Liver (tissue), 9 donors: ENCODE measurements around the gene MSLN. TPM values are rescaled to one million over a fixed set of nuclear protein-coding genes. Genes with fewer than 3 reads are reported as not detected.

Experiments
- DNase-seq: peaks from one replicate; pipeline ENCODE4 v3.0.0-alpha.2; 2017; ENCODE audit warnings: low spot score
- H3K27ac ChIP-seq, 2 donors: one replicate each; pipeline ENCODE4 v1.7.0; 2013; ENCODE audit warnings: inconsistent platforms in 2 of 2, low read length in 2 of 2, control low read depth in 1 of 2, low read depth in 1 of 2, mild to moderate bottlenecking in 1 of 2
- H3K27me3 ChIP-seq, 4 donors: one replicate each; pipeline versions ENCODE4 v1.6.1 to v1.7.0; 2013; ENCODE audit warnings: low read length in 3 of 4, inconsistent platforms in 1 of 4, mild to moderate bottlenecking in 1 of 4, moderate library complexity in 1 of 4; ENCODE audit not compliant: control insufficient read depth in 4 of 4, insufficient read depth in 4 of 4
- H3K36me3 ChIP-seq, 4 donors: one replicate each; pipeline versions ENCODE4 v1.6.1 to v1.7.0; 2013; ENCODE audit warnings: low read length in 3 of 4, mild to moderate bottlenecking in 3 of 4, low read depth in 1 of 4, moderate library complexity in 1 of 4; ENCODE audit not compliant: control insufficient read depth in 4 of 4, insufficient read depth in 3 of 4
- H3K4me1 ChIP-seq, 4 donors: one replicate each; pipeline versions ENCODE4 v1.6.1 to v1.7.0; 2013; ENCODE audit warnings: low read length in 3 of 4, mild to moderate bottlenecking in 3 of 4, moderate library complexity in 1 of 4; ENCODE audit not compliant: control insufficient read depth in 4 of 4, insufficient read depth in 4 of 4
- H3K4me3 ChIP-seq, 3 donors: one replicate each; pipeline versions ENCODE4 v1.6.1 to v1.7.0; 2013; ENCODE audit warnings: low read length in 3 of 3, control low read depth in 1 of 3, low read depth in 1 of 3, mild to moderate bottlenecking in 1 of 3
- H3K9ac ChIP-seq, 2 donors: one replicate each; pipeline ENCODE4 v1.7.0; 2013; ENCODE audit warnings: low read length in 2 of 2, mild to moderate bottlenecking in 2 of 2, moderate library complexity in 2 of 2, control low read depth in 1 of 2, low read depth in 1 of 2
- H3K9me3 ChIP-seq, 4 donors: one replicate each; pipeline versions ENCODE4 v1.6.1 to v1.7.0; 2013; ENCODE audit warnings: low read length in 3 of 4; ENCODE audit not compliant: control insufficient read depth in 4 of 4
- EGR1 ChIP-seq, 2 donors: IDR thresholded peaks; 2 replicates each; pipeline ENCODE4 v1.6.1; 2016 to 2018; ENCODE audit warnings: antibody characterized with exemption in 2 of 2, low read depth in 2 of 2
- FOXA1 ChIP-seq: IDR thresholded peaks from 2 replicates; pipeline ENCODE4 v1.6.1; 2016; ENCODE audit warnings: antibody characterized with exemption
- FOXA2 ChIP-seq: IDR thresholded peaks from 2 replicates; pipeline ENCODE4 v1.6.1; 2016; ENCODE audit warnings: antibody characterized with exemption
- GABPA ChIP-seq, 2 donors: IDR thresholded peaks in 1 of 2; conservative IDR thresholded peaks in 1 of 2; 2 replicates each; pipeline ENCODE4 v1.6.1; 2016; ENCODE audit warnings: antibody characterized with exemption in 2 of 2, mild to moderate bottlenecking in 1 of 2, moderate library complexity in 1 of 2
- JUND ChIP-seq, 2 donors: IDR thresholded peaks; 2 replicates each; pipeline ENCODE4 v1.6.1; 2016; ENCODE audit warnings: antibody characterized with exemption in 2 of 2
- RAD21 ChIP-seq, 2 donors: IDR thresholded peaks; 2 replicates each; pipeline ENCODE4 v1.6.1; 2016; ENCODE audit warnings: antibody characterized with exemption in 2 of 2, mild to moderate bottlenecking in 2 of 2
- RXRA ChIP-seq, 2 donors: IDR thresholded peaks; 2 replicates each; pipeline ENCODE4 v1.6.1; 2017 to 2018; ENCODE audit warnings: antibody characterized with exemption in 2 of 2, mild to moderate bottlenecking in 1 of 2
- SP1 ChIP-seq: IDR thresholded peaks from 2 replicates; pipeline ENCODE4 v1.6.1; 2018; ENCODE audit warnings: antibody characterized with exemption, mild to moderate bottlenecking
- TAF1 ChIP-seq: conservative IDR thresholded peaks from 2 replicates; pipeline ENCODE4 v1.6.1; 2016; ENCODE audit warnings: antibody characterized with exemption, mild to moderate bottlenecking
- YY1 ChIP-seq: IDR thresholded peaks from 2 replicates; pipeline ENCODE4 v1.6.1; 2016; ENCODE audit warnings: antibody characterized with exemption, mild to moderate bottlenecking
- WGBS: extraction: QIAGEN DNeasy Blood & Tissue Kit; methylation state at CpG from one replicate; pipeline ENCODE4 v1.1.7; 2013; 5-methylcytosine and 5-hydroxymethylcytosine counted together
- polyA plus RNA-seq, 2 donors: library from polyadenylated mRNA; stranded (reverse) in 1 of 2; unstranded in 1 of 2; fragments of 200-250 nt in 1 of 2; fragments of >200 nt in 1 of 2; fragmentation: Nextera tagmentation in 1 of 2; extraction: Ambion mirVana in 1 of 2; gene quantifications; one replicate each; pipeline versions ENCODE4 v1.2.1 to v1.2.3, GENCODE V29; 2013 to 2015
- total RNA-seq, 2 donors: library from RNA; depleted of rRNA; stranded (reverse); fragments of >200 nt; gene quantifications; one replicate each; pipeline ENCODE4 v1.2.3, GENCODE V29; 2014
- TF ChIP-seq, protein P1 (sequence below): fragments of 150-350 bp; IDR thresholded peaks from 2 replicates; pipeline ENCODE4 v1.5.1; 2017; ENCODE audit warnings: improper control_type of control experiment, low read depth, low read length; ENCODE audit not compliant: missing input control
- TF ChIP-seq, protein P2 (sequence below): IDR thresholded peaks from 2 replicates; pipeline ENCODE4 v1.6.1; 2016; ENCODE audit warnings: antibody characterized with exemption
- TF ChIP-seq, protein P3 (sequence below): IDR thresholded peaks from 2 replicates; pipeline ENCODE4 v1.6.1; 2016; ENCODE audit warnings: antibody characterized with exemption, mild to moderate bottlenecking
- TF ChIP-seq, protein P4 (sequence below): IDR thresholded peaks from 2 replicates; pipeline ENCODE4 v1.6.1; 2016; ENCODE audit warnings: antibody characterized with exemption
- donor health status: healthy.
- donor health status: healthy.
- donor health status: healthy.
- donor health status: healthy.
- donor health status: healthy.

Gene MSLN
- total and polyA plus RNA-seq, 4 donors, result 0.03 to 0.65 (median 0.08) TPM; not detected in 1

DNA sequence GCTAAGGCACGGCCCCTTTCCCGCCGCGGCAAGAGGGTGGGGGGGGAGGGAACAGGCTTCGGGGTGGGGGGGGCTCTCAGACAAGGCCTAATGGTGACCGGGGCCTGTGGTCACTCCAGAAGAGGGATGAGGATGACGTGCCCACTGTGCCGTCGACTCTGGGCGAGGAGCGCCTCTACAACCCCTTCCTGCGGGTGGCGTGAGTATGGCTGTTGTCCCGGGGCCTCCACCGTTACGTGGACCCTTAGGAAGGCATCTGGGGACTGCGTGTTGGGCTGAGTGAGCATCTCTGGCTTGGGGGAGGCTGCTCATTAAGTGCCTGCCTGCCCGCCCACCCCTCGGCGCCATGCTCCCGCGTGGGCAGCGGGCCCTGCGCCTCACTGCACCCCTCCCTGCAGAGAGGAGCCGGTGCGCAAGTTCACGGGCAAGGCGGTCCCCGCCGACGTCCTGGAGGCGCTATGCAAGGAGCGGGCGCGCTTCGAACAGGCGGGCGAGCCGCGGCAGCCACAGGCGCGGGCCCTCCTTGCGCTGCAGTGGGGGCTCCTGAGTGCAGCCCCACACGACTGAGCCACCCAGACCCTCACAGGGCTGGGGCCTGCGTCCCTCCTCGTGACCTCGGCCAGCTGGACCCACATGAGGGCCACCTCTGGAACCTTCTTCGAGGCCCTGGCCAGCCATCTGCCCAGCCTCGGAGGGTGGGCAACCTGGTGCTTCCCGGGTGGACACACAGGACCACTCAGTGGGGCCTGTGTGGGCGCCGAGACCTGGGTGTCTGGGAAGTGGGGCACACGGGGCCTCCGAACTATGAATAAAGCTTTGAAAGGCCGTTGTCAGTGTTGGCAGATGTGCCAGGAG lies 31.4 kb upstream of the MSLN start:
- H3K9ac ChIP-seq, result no peak overlapping the region
- H3K4me3 ChIP-seq, result no peak overlapping the region
- H3K4me1 ChIP-seq, result peaks cover 8 to 19% (median 14%) of the 10 kb centered on the region in 4 donors
- TF ChIP-seq, protein P1, sequence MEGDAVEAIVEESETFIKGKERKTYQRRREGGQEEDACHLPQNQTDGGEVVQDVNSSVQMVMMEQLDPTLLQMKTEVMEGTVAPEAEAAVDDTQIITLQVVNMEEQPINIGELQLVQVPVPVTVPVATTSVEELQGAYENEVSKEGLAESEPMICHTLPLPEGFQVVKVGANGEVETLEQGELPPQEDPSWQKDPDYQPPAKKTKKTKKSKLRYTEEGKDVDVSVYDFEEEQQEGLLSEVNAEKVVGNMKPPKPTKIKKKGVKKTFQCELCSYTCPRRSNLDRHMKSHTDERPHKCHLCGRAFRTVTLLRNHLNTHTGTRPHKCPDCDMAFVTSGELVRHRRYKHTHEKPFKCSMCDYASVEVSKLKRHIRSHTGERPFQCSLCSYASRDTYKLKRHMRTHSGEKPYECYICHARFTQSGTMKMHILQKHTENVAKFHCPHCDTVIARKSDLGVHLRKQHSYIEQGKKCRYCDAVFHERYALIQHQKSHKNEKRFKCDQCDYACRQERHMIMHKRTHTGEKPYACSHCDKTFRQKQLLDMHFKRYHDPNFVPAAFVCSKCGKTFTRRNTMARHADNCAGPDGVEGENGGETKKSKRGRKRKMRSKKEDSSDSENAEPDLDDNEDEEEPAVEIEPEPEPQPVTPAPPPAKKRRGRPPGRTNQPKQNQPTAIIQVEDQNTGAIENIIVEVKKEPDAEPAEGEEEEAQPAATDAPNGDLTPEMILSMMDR, result no peak
- TF ChIP-seq TAF1 (no peak), RXRA (IDR thresholded peaks at IDR 0.05) (no peak), JUND (IDR thresholded peaks at IDR 0.05) (no peak), FOXA2 (no peak), YY1 (no peak), SP1 (no peak), GABPA (IDR thresholded peaks at IDR 0.05 in 1 of 2, conservative IDR thresholded peaks at IDR 0.05 in 1 of 2) (no peak), EGR1 (IDR thresholded peaks at IDR 0.05; ENCODE audit: low read depth in 2 of 2) (no peak), FOXA1 (no peak), RAD21 (IDR thresholded peaks at IDR 0.05) (no peak)
- TF ChIP-seq, protein P2, sequence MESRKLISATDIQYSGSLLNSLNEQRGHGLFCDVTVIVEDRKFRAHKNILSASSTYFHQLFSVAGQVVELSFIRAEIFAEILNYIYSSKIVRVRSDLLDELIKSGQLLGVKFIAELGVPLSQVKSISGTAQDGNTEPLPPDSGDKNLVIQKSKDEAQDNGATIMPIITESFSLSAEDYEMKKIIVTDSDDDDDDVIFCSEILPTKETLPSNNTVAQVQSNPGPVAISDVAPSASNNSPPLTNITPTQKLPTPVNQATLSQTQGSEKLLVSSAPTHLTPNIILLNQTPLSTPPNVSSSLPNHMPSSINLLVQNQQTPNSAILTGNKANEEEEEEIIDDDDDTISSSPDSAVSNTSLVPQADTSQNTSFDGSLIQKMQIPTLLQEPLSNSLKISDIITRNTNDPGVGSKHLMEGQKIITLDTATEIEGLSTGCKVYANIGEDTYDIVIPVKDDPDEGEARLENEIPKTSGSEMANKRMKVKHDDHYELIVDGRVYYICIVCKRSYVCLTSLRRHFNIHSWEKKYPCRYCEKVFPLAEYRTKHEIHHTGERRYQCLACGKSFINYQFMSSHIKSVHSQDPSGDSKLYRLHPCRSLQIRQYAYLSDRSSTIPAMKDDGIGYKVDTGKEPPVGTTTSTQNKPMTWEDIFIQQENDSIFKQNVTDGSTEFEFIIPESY, result no peak
- TF ChIP-seq, protein P3, sequence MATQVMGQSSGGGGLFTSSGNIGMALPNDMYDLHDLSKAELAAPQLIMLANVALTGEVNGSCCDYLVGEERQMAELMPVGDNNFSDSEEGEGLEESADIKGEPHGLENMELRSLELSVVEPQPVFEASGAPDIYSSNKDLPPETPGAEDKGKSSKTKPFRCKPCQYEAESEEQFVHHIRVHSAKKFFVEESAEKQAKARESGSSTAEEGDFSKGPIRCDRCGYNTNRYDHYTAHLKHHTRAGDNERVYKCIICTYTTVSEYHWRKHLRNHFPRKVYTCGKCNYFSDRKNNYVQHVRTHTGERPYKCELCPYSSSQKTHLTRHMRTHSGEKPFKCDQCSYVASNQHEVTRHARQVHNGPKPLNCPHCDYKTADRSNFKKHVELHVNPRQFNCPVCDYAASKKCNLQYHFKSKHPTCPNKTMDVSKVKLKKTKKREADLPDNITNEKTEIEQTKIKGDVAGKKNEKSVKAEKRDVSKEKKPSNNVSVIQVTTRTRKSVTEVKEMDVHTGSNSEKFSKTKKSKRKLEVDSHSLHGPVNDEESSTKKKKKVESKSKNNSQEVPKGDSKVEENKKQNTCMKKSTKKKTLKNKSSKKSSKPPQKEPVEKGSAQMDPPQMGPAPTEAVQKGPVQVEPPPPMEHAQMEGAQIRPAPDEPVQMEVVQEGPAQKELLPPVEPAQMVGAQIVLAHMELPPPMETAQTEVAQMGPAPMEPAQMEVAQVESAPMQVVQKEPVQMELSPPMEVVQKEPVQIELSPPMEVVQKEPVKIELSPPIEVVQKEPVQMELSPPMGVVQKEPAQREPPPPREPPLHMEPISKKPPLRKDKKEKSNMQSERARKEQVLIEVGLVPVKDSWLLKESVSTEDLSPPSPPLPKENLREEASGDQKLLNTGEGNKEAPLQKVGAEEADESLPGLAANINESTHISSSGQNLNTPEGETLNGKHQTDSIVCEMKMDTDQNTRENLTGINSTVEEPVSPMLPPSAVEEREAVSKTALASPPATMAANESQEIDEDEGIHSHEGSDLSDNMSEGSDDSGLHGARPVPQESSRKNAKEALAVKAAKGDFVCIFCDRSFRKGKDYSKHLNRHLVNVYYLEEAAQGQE, result no peak
- TF ChIP-seq, protein P4, sequence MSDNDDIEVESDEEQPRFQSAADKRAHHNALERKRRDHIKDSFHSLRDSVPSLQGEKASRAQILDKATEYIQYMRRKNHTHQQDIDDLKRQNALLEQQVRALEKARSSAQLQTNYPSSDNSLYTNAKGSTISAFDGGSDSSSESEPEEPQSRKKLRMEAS, result no peak
- H3K36me3 ChIP-seq, result peaks cover 0 to 22% (median 4%) of the 10 kb centered on the region in 4 donors
- no peak for DNase-seq
- H3K27ac ChIP-seq, result no peak overlapping the region
- WGBS, result 67% methylated on average over 55 of the region's 55 CpGs
- H3K9me3 ChIP-seq, result no peaks in the 10 kb centered on the region
- H3K27me3 ChIP-seq, result peaks cover 0 to 2% (median 0%) of the 10 kb centered on the region in 4 donors
